Astrocyte (in vitro differentiated cells and primary cell): Measurements from ENCODE around the gene SLC25A21.

Experiments used
- CTCF ChIP-seq: IDR thresholded peaks from 2 replicates; pipeline ENCODE4 v1.5.1; 2011; ENCODE audit warnings: low read depth, mild to moderate bottlenecking, inconsistent platforms, low read length, moderate library complexity; ENCODE audit not compliant: insufficient read depth
- EZH2 ChIP-seq: IDR thresholded peaks from 2 replicates; pipeline ENCODE4 v1.6.1; 2012; ENCODE audit warnings: mild to moderate bottlenecking, low read length, inconsistent platforms; ENCODE audit not compliant: insufficient read depth

GRCh38 chr14:36700651-36701050 is 471.8 kb downstream of the SLC25A21 start:
- TF ChIP-seq CTCF (no peak), EZH2 (no peak)
